Spleen (tissue), 11 donors: Measurements from ENCODE around the gene NFX1. TPM values are rescaled to one million over a fixed set of nuclear protein-coding genes. Genes with fewer than 3 reads are reported as not detected.

Experiments used
- DNase-seq: peaks from one replicate; pipeline ENCODE4 v3.0.0-alpha.2; 2020
- H3K27ac ChIP-seq, 8 donors: fragments of 200-600 bp; sonication (generic) in 7 of 8; 1 replicate in 4 of 8; 2 replicates in 4 of 8; pipeline versions ENCODE4 v1.5.0 to v1.8.0; 2016 to 2021; ENCODE audit warnings: inconsistent platforms in 4 of 8, mild to moderate bottlenecking in 4 of 8, moderate library complexity in 1 of 8
- H3K27me3 ChIP-seq, 7 donors: fragments of 200-600 bp; sonication (generic) in 6 of 7; replicated peaks in 1 of 7; 1 replicate in 4 of 7; 2 replicates in 3 of 7; pipeline versions ENCODE4 v1.5.0 to v1.8.0; 2016 to 2021; ENCODE audit warnings: inconsistent platforms in 3 of 7, mild to moderate bottlenecking in 1 of 7
- H3K36me3 ChIP-seq, 6 donors: fragments of 200-600 bp; sonication (generic) in 5 of 6; 1 replicate in 4 of 6; 2 replicates in 2 of 6; pipeline versions ENCODE4 v1.5.0 to v1.8.0; 2016 to 2021; ENCODE audit warnings: inconsistent platforms in 2 of 6
- H3K4me1 ChIP-seq, 6 donors: fragments of 200-600 bp; sonication (generic) in 5 of 6; 1 replicate in 3 of 6; 2 replicates in 3 of 6; pipeline versions ENCODE4 v1.5.0 to v1.8.0; 2016 to 2021; ENCODE audit warnings: inconsistent platforms in 3 of 6
- H3K4me3 ChIP-seq, 8 donors: fragments of 200-600 bp; sonication (generic) in 7 of 8; 1 replicate in 4 of 8; 2 replicates in 4 of 8; pipeline versions ENCODE4 v1.5.0 to v1.8.0; 2016 to 2021; ENCODE audit warnings: inconsistent platforms in 4 of 8, mild to moderate bottlenecking in 4 of 8, moderate library complexity in 2 of 8
- H3K9me3 ChIP-seq, 8 donors: fragments of 200-600 bp; sonication (generic) in 7 of 8; 1 replicate in 4 of 8; 2 replicates in 4 of 8; pipeline versions ENCODE4 v1.5.0 to v1.8.0; 2016 to 2021; ENCODE audit warnings: inconsistent platforms in 4 of 8
- POLR2A ChIP-seq, 3 donors: fragments of 450-650 bp; IDR thresholded peaks; one replicate each; pipeline ENCODE4 v1.5.1; 2017; ENCODE audit warnings: antibody characterized with exemption in 3 of 3, mild to moderate bottlenecking in 1 of 3
- POLR2AphosphoS5 ChIP-seq, 3 donors: sonication (generic); formaldehyde crosslinking; IDR thresholded peaks; one replicate each; pipeline ENCODE4 v1.5.1; 2017; ENCODE audit warnings: antibody characterized with exemption in 3 of 3
- WGBS, 5 donors: extraction: QIAGEN DNeasy Blood & Tissue Kit in 3 of 5; methylation state at CpG; one replicate each; pipeline versions ENCODE4 v1.1.5 to v1.1.7; 2013 to 2018; 5-methylcytosine and 5-hydroxymethylcytosine counted together
- intact Hi-C: fragments of 100-400 bp; cut with DNase I; formaldehyde crosslinking; loops from one replicate; pipeline ENCODE4 v1.15.0; 2023; ENCODE audit warnings: low total_unique reads
- polyA plus RNA-seq, 3 donors: library from polyadenylated mRNA; stranded (reverse); fragments of 200-250 nt; gene quantifications; one replicate each; pipeline ENCODE4 v1.2.1, GENCODE V29; 2013
- total RNA-seq, 7 donors: library from RNA; depleted of rRNA in 3 of 7; stranded (reverse); fragments of >200 nt in 3 of 7; fragmentation: NEBNext Ultra II Directional in 4 of 7; extraction: Animal tissue kit (Norgen Biotek cat#: 25700) in 4 of 7; gene quantifications; one replicate each; pipeline versions ENCODE4 v1.1.0 to v1.2.1, GENCODE V29; 2016 to 2021
- TF ChIP-seq, protein P1 (sequence below), 11 experiments: fragments of 200-600 bp in 7 of 11; fragments of 450-650 bp in 4 of 11; sonication (generic) in 4 of 11; IDR thresholded peaks in 8 of 11; conservative IDR thresholded peaks in 3 of 11; 1 replicate in 7 of 11; 2 replicates in 4 of 11; pipeline versions ENCODE4 v1.4.0 to v1.8.0; 2016 to 2021; ENCODE audit warnings: antibody characterized with exemption in 11 of 11, inconsistent platforms in 4 of 11, mild to moderate bottlenecking in 1 of 11
- donor health status: healthy with polysubstance abuse.
- donor health status: DM: no; HTN: no; CAD: no; lungs with moderate emphysema.
- donor health status: DM: no; HTN: no; CAD: no.
- donor health status: Bipolar disorder and iron deficiency.
- donor health status: healthy.
- donor health status: DM: no; HTN: no; CAD: no.
- donor health status: DM: yes; HTN: yes; CAD: no.

Gene NFX1
- total and polyA plus RNA-seq, 10 donors: 10.5 to 57.5 (median 42.4) TPM

- 69 to 86% (median 80%) methylated on average over 4 to 5 of the region's 5 CpGs for WGBS, 5 donors
- intact Hi-C loops: no loop called here
- peaks cover 0 to 22% (median 9%) of the 10 kb centered on the region in 6 donors for H3K4me1 ChIP-seq
- H3K4me3 ChIP-seq: no peak overlapping the region
- H3K9me3 ChIP-seq: no peaks in the 10 kb centered on the region
- DNase-seq: no peak
- TF ChIP-seq POLR2A (IDR thresholded peaks at IDR 0.05) (no peak), POLR2AphosphoS5 (IDR thresholded peaks at IDR 0.05) (no peak)
- TF ChIP-seq, protein P1, sequence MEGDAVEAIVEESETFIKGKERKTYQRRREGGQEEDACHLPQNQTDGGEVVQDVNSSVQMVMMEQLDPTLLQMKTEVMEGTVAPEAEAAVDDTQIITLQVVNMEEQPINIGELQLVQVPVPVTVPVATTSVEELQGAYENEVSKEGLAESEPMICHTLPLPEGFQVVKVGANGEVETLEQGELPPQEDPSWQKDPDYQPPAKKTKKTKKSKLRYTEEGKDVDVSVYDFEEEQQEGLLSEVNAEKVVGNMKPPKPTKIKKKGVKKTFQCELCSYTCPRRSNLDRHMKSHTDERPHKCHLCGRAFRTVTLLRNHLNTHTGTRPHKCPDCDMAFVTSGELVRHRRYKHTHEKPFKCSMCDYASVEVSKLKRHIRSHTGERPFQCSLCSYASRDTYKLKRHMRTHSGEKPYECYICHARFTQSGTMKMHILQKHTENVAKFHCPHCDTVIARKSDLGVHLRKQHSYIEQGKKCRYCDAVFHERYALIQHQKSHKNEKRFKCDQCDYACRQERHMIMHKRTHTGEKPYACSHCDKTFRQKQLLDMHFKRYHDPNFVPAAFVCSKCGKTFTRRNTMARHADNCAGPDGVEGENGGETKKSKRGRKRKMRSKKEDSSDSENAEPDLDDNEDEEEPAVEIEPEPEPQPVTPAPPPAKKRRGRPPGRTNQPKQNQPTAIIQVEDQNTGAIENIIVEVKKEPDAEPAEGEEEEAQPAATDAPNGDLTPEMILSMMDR (IDR thresholded peaks at IDR 0.05 in 8 of 11, conservative IDR thresholded peaks at IDR 0.05 in 3 of 11): no peak
- no peaks in the 10 kb centered on the region for H3K36me3 ChIP-seq
- no peaks in the 10 kb centered on the region for H3K27me3 ChIP-seq
- no peak overlapping the region for H3K27ac ChIP-seq
These were observed 117.8 kb downstream of the NFX1 start for GRCh38 chr9:33408087-33408486.

DNA sequence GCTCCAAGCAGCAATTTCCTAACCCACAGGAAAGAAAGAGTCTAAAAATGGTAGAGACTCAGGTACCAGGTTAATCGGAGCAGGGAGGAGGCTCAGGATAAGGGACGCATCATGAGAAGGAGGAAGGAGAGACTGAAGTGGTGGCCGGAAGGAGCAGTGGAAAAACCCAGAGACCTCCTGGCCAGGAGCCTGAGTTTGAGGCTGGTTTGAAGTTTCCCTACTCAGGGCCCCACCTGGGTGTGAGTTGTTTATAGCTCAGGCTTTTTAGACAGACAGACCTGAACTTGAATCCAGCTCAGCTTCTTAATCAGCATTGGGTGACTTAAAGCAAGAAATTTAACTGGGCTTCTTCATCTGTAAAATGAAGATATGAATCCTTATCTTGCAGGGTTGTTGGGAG, 124.0 kb downstream of the NFX1 start:
- 28 to 46% (median 40%) methylated on average over 3 of the region's 3 CpGs for WGBS, 5 donors

GRCh38 chr9:33414889-33415500, 124.7 kb downstream of the NFX1 start:
- intact Hi-C loops: no loop called here
- peak overlapping the region in 2 of 8 donors; percentile 34 to 51 for H3K27ac ChIP-seq

More for the DNA sequence above, 124.0 kb downstream of the NFX1 start:
- no peak for DNase-seq
- H3K27me3 ChIP-seq: no peaks in the 10 kb centered on the region
- H3K36me3 ChIP-seq: no peaks in the 10 kb centered on the region
- H3K4me3 ChIP-seq: no peak overlapping the region
- TF ChIP-seq, protein P1 (IDR thresholded peaks at IDR 0.05 in 8 of 11, conservative IDR thresholded peaks at IDR 0.05 in 3 of 11): no peak
- no peak for TF ChIP-seq POLR2A (IDR thresholded peaks at IDR 0.05)
- no peak for TF ChIP-seq POLR2AphosphoS5 (IDR thresholded peaks at IDR 0.05)
- intact Hi-C loops: no loop called here
- H3K9me3 ChIP-seq: no peaks in the 10 kb centered on the region
- H3K27ac ChIP-seq: peak overlapping the region in 1 of 8 donors; percentile 51
- H3K4me1 ChIP-seq: peaks cover 0 to 33% (median 19%) of the 10 kb centered on the region in 6 donors

GRCh38 chr9:33415501-33416038, 125.3 kb downstream of the NFX1 start:
- DNase-seq: peak; percentile 89
- intact Hi-C loops: no loop called here
- Histone ChIP-seq H3K4me3 (no peak overlapping the region), H3K9me3 (no peaks in the 10 kb centered on the region), H3K36me3 (no peaks in the 10 kb centered on the region), H3K4me1 (peaks cover 0 to 33% (median 19%) of the 10 kb centered on the region in 6 donors), H3K27me3 (no peaks in the 10 kb centered on the region), H3K27ac (peak overlapping the region in 3 of 8 donors; percentile 31 to 66 (median 34))
- WGBS, 5 donors: 41 to 50% (median 42%) methylated on average over 9 of the region's 9 CpGs
- TF ChIP-seq POLR2AphosphoS5 (IDR thresholded peaks at IDR 0.05): no peak
- TF ChIP-seq, protein P1 (IDR thresholded peaks at IDR 0.05 in 8 of 11, conservative IDR thresholded peaks at IDR 0.05 in 3 of 11): peak; percentile 45 to 81 (median 70)

More at GRCh38 chr9:33414889-33415500, 124.7 kb downstream of the NFX1 start:
- H3K4me3 ChIP-seq: no peak overlapping the region
- TF ChIP-seq, protein P1 (IDR thresholded peaks at IDR 0.05 in 8 of 11, conservative IDR thresholded peaks at IDR 0.05 in 3 of 11): no peak
- no peak for TF ChIP-seq POLR2AphosphoS5 (IDR thresholded peaks at IDR 0.05)
- TF ChIP-seq POLR2A (IDR thresholded peaks at IDR 0.05): no peak
- H3K36me3 ChIP-seq: no peaks in the 10 kb centered on the region
- WGBS, 5 donors: 68 to 76% (median 73%) methylated on average over 10 to 13 of the region's 13 CpGs
- peaks cover 0 to 33% (median 19%) of the 10 kb centered on the region in 6 donors for H3K4me1 ChIP-seq
- H3K27me3 ChIP-seq: no peaks in the 10 kb centered on the region
- H3K9me3 ChIP-seq: no peaks in the 10 kb centered on the region
- peak; percentile 44 for DNase-seq
